ENCODE measurements around the gene CEACAM19.
"Not testable (repeated sequence)": the region's sequence is repeated elsewhere in the genome, so short reads cannot be mapped to it uniquely, and the experiment has no call there.

Gene CEACAM19

GRCh38 chr19:44645407-44646048 is 25.8 kb upstream of the CEACAM19 start:
- DNase-seq (ENCODE audit: low read depth): no peak

GRCh38 chr19:44646049-44646416 is 25.2 kb upstream of the CEACAM19 start:
- DNase-seq (ENCODE audit: low read depth): no peak

- no peak for DNase-seq (ENCODE audit: low read depth)
Measured at GRCh38 chr19:44647144-44647543, 24.1 kb upstream of the CEACAM19 start.

DNA sequence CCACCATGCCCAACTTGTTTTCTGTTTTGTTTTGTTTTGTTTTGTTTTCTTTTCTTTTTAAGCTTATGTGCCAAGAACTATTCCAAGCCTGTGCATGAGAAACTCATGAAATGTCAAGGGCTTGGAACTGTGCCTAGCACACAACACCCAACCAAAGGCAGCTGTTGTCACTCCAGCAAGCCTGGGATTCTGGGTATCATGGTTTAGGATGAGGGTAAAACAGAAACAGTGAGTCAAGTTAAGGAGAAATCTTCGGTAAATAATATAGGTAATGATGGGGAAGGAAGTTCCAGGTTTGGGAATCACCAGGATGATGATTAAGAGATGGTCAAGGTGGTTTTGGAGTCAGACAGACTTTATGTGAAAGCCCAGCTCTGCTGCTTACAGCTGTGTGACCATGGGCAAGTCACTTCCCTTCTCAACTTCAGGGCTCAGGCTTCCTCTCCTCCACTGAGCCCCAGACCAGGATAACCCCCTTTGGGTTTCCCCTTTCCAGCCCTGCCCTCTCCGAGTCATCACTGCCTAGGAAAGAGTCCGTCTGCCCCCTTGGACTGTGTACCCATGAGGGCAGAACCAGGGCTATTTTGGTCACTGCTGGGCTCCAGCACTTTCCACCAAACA is 22.5 kb upstream of the CEACAM19 start:
- no peak for DNase-seq (ENCODE audit: low read depth)

GRCh38 chr19:44649578-44650145 is 21.6 kb upstream of the CEACAM19 start:
- DNase-seq (ENCODE audit: low read depth): no peak

DNA sequence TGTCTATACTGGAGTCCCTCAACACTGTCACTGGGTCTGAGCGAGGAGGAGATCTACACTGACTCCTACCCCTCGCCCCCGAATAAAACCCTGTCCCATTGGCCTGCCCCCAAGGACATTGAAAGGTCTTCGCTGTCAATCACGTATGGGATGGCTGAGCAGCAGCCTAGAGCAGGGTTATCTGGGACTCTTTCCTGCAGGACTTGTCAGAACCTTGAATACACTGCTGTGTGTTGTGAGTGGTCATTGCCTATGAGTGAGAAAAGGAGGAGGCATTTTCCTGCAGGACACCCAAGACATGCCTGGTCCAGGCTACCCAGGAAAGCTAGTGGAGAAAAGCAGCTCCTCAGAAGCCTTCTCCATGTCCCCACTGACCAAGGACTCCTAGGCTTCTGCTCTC is 17.9 kb upstream of the CEACAM19 start:
- DNase-seq (ENCODE audit: low read depth): no peak

DNA sequence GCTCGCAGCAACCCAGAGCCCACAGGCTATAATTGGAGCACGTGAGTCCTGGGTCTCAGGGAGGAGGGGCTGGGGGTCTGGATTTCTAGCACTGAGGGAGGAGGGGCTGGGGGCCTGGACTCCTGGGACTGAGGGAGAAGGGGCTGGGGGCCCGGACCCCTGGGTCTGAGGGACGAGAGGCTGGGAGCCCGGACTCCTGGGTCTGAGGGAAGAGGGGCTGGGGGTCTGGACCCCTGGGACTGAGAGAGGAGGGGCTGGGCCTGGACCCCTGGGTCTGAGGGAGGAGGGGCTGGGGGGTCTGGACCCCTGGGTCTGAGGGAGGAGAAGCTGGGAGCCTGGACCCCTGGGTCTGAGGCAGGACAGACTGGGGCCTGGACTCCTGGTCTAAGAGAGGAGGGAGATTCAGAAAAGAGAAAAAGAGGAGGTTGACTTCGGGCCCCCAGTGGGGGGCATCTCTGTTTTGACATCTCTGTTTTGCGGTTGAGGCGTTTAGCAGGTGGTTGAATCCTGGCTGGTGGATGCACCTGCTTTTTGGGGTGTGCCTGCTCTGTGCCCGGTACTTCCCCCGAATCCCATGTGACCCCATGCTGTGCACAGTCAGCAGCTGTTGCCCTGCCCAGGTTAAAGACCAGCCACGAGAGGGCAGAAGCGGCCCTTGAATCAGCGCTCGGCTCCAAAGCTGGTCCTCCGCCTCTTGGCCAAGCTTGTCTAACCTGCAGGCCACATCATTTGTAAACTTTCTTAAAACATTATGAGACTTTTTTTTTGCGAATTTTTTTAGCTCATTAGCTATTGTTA is 17.1 kb upstream of the CEACAM19 start:
- no peak for DNase-seq (ENCODE audit: low read depth)

DNA sequence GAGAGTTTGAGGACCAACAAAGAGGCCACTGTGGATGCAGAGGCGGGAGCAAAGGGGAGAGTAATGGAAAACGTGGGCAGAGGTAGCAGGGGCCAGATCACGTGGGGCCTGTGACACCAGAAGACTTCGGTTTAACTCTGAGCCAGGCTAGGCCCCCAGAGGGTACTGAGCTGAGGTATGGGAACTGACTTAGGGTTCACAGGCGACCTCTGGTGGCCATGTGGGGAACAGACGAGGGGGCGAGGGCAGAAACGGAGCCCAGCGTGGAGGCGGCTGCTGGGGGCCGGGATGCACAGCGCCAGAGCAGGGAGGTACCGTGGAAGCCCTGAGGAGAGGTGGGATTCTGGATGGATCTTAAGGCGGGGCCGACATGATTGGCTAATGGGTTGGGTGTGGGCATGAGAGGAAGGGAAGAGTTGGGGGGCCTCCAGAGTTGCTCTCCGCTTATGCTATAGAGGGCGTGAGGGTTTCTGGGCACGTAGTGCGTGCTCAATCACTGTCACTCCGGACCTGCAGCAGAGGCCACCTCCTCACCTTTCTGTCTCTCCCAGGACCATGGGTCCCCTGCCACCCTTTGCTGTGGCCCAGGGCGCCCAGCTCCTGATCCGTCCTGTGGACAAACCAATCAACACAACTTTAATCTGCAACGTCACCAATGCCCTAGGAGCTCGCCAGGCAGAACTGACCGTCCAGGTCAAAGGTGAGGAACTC is 13.9 kb upstream of the CEACAM19 start:
- DNase-seq (ENCODE audit: low read depth): peak; percentile 40

- no peak for DNase-seq (ENCODE audit: low read depth)
Measured at GRCh38 chr19:44658069-44658733, 13.1 kb upstream of the CEACAM19 start.

GRCh38 chr19:44660081-44660480 is 11.2 kb upstream of the CEACAM19 start:
- DNase-seq (ENCODE audit: low read depth): no peak

DNA sequence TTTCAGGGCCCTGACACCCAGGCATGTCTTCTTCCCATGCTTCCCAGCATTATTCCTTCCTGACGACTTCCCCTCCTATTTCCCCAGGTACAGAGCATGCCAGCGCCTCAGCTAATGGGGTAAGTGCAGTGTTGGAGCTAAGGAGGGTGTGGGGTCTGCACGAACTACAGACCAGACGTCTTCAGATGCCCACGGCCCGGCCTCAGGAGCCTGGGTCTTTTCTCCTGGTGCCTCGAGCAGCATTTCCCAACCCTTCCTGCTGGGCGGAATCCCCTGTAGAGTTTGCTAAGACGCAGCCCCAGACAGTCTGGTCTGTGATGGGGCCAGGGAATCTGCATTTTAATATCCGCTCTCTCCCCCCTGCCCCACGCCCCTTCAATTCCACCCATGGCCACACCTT is 10.1 kb upstream of the CEACAM19 start:
- no peak for DNase-seq (ENCODE audit: low read depth)

DNA sequence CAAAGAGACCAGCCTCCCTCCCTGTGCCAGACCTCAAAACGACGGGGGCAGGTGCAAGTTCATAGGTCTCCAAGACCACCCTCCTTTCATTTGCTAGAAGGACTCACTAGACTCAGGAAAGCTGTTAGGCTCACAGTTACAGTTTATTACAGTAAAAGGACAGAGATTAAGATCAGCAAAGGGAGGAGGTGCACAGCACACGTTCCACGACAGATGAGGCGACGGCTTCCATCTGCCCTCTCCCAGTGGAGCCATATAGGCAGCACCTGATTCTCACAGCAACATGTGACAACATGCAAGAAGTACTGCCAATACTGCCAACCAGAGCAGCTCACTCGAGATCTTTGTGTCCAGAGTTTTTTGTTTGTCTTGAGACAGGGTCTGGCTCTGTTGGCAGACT is 9.4 kb upstream of the CEACAM19 start:
- no peak for DNase-seq (ENCODE audit: low read depth)

- DNase-seq (ENCODE audit: low read depth): no peak
Measured at GRCh38 chr19:44662691-44663385, 8.4 kb upstream of the CEACAM19 start.

GRCh38 chr19:44663996-44664395 is 7.3 kb upstream of the CEACAM19 start:
- DNase-seq (ENCODE audit: low read depth): no peak

- no peak for DNase-seq (ENCODE audit: low read depth)
Measured at GRCh38 chr19:44664976-44665375, 6.3 kb upstream of the CEACAM19 start.

DNA sequence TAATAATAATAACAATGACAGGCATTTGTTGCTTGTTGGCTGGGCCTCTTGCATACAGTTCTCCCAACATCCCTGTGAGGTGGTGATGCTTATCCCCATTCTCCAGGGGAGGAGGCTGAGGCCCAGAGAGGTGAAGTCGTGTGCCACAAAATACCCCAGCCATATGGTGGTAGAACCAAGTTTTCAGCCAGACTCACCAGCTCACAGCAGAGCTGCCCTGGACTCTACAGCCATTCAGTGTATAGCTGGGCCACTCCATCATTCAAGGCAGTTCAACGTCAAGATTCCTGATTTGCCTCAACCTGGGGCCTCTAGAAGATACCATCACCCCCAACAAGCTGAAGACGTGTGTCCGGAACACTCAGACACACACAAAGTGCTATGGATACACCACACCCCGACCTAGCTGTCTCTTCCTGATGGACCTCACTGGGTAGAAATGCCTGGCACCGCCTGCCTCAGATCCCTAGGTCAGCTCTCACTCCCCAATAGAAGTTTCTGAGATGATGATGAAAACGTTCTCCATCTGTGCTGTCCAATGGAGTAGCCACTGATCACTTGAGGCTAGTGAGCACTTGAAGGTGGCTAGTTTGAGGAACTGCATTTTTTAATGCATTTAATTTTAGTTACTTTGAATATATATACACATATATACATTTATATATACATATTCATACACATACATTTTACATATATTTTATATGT is 4.3 kb upstream of the CEACAM19 start:
- DNase-seq (ENCODE audit: low read depth): no peak

GRCh38 chr19:44668985-44669764 is 2.1 kb upstream of the CEACAM19 start:
- DNase-seq (ENCODE audit: low read depth): no peak

GRCh38 chr19:44670027-44670426 is 1.3 kb upstream of the CEACAM19 start:
- not testable (repeated sequence) for DNase-seq (ENCODE audit: low read depth)

GRCh38 chr19:44672226-44672625 is 944 bp downstream of the CEACAM19 start:
- no peak for DNase-seq (ENCODE audit: low read depth)

GRCh38 chr19:44673510-44673909 is 2.2 kb downstream of the CEACAM19 start:
- no peak for DNase-seq (ENCODE audit: low read depth)

Data from stimulated activated CD8-positive, alpha-beta memory T cell treated with anti-CD3 and anti-CD28 coated beads, Interleukin-15, amount 100 ng/mL, for 24 hours (primary cell).